Activated effector memory CD4-positive, alpha-beta T cell treated with Interleukin-2 at 50 U/mL for 16 hours (primary cell): Measurements from ENCODE around the gene HMG20B.
A peak's percentile ranks its signal among the peaks of the same experiment; 100 is the strongest.
"Not testable (repeated sequence)": the region's sequence is repeated elsewhere in the genome, so short reads cannot be mapped to it uniquely, and the experiment has no call there.

Experiments used
- DNase-seq: peaks from one replicate; pipeline ENCODE4 v3.0.0-alpha.2; 2020

The HMG20B gene

GRCh38 chr19:3556978-3557460 lies 15.7 kb upstream of the HMG20B start:
- DNase-seq = peak; percentile 48

- DNase-seq = peak; percentile 94
Observed at GRCh38 chr19:3557461-3558248, 15.1 kb upstream of the HMG20B start, which contains the start of gene MFSD12. TSS of gene MFSD12 (minus strand) at chr19:3557586. CDS start at chr19:3557403, 183 bp downstream.

GRCh38 chr19:3563709-3564524 lies 8.8 kb upstream of the HMG20B start:
- DNase-seq = no peak

GRCh38 chr19:3565139-3565538 lies 7.6 kb upstream of the HMG20B start:
- no peak for DNase-seq

- not testable (repeated sequence) for DNase-seq
Observed at GRCh38 chr19:3570042-3570441, 2.7 kb upstream of the HMG20B start.

GRCh38 chr19:3570606-3571011 lies 2.1 kb upstream of the HMG20B start:
- DNase-seq = no peak

- peak; percentile 99 for DNase-seq
Observed at GRCh38 chr19:3572132-3572854, 451 bp upstream of the HMG20B start.

- no peak for DNase-seq
Observed at GRCh38 chr19:3573162-3573857, 566 bp downstream of the HMG20B start.

- DNase-seq = peak; percentile 58
Observed at GRCh38 chr19:3573858-3574637, 1.3 kb downstream of the HMG20B start.

- DNase-seq = no peak
Observed at GRCh38 chr19:3575260-3575741, 2.6 kb downstream of the HMG20B start.

- DNase-seq = no peak
Observed at GRCh38 chr19:3575949-3576673, 3.4 kb downstream of the HMG20B start.

- no peak for DNase-seq
Observed at GRCh38 chr19:3576696-3577443, 4.1 kb downstream of the HMG20B start.

- DNase-seq = no peak
Observed at GRCh38 chr19:3577723-3578344, 5.1 kb downstream of the HMG20B start.

GRCh38 chr19:3578390-3578789 lies 5.6 kb downstream of the HMG20B start:
- no peak for DNase-seq

GRCh38 chr19:3580156-3580934 lies 7.6 kb downstream of the HMG20B start:
- DNase-seq = no peak

- not testable (repeated sequence) for DNase-seq
Observed at GRCh38 chr19:3581792-3582191, 9.0 kb downstream of the HMG20B start.

- DNase-seq = not testable (repeated sequence)
Observed at GRCh38 chr19:3584036-3584802, 11.5 kb downstream of the HMG20B start.
